ENCODE measurements around the gene CENPX. TPM values are rescaled to one million over a fixed set of nuclear protein-coding genes. Genes with fewer than 3 reads are reported as not detected.
A peak's percentile ranks its signal among the peaks of the same experiment; 100 is the strongest.

The CENPX gene
- total and polyA plus RNA-seq, 2 of the 13 experiments (the other 11 are each of a cell fraction or from before 2014, with no cell fraction given), result 92.7 to 170 TPM

GRCh38 chr17:81978524-81979298, 44.0 kb downstream of the CENPX start (continued):
- TF ChIP-seq ZNF503 (CRISPR knock-in tag; IDR thresholded peaks at IDR 0.05) (no peak), ZNF160 (CRISPR knock-in tag; IDR thresholded peaks at IDR 0.05) (no peak), ATF5 (CRISPR knock-in tag; IDR thresholded peaks at IDR 0.05; ENCODE audit: low read depth) (no peak), HMGA1 (CRISPR knock-in tag; conservative IDR thresholded peaks at IDR 0.05) (no peak), ZNF124 (CRISPR knock-in tag; IDR thresholded peaks at IDR 0.05) (no peak), HOXA3 (CRISPR knock-in tag; IDR thresholded peaks at IDR 0.05) (peak; percentile 49; the same call in 1 of the 2 replicates), POLR2A (IDR thresholded peaks at IDR 0.05; ENCODE audit: insufficient read depth in 1 of 2, low read depth in 2 of 2, low read length in 2 of 2) (peak; percentile 4 to 60; a peak in 2 of 4 replicates), ZNF142 (CRISPR knock-in tag; IDR thresholded peaks at IDR 0.05) (no peak), ZNF350 (CRISPR knock-in tag; IDR thresholded peaks at IDR 0.05; ENCODE audit: borderline replicate concordance, low read depth) (0 out of 2 replicates have a peak, but pooled peaks have one; percentile 26), HNRNPUL1 (IDR thresholded peaks at IDR 0.05; ENCODE audit: low read depth, low read length) (no peak), ZNF614 (CRISPR knock-in tag; IDR thresholded peaks at IDR 0.05; ENCODE audit: borderline replicate concordance) (no peak), PHB2 (IDR thresholded peaks at IDR 0.05; ENCODE audit: partially characterized antibody) (no peak), FOXA1 (IDR thresholded peaks at IDR 0.05) (no peak), FOXA1 (CRISPR knock-in tag; IDR thresholded peaks at IDR 0.05) (no peak), GTF2F1 (IDR thresholded peaks at IDR 0.05; ENCODE audit: low read length) (no peak), FOXP1 (IDR thresholded peaks at IDR 0.05) (no peak), FOXP1 (CRISPR knock-in tag; IDR thresholded peaks at IDR 0.05) (no peak), CSRNP2 (CRISPR knock-in tag; conservative IDR thresholded peaks at IDR 0.05; ENCODE audit: low read depth) (no peak), FLYWCH1 (CRISPR knock-in tag; IDR thresholded peaks at IDR 0.05) (no peak), ZNF703 (CRISPR knock-in tag; IDR thresholded peaks at IDR 0.05; ENCODE audit: borderline replicate concordance) (no peak), BHLHE40 (IDR thresholded peaks at IDR 0.05; ENCODE audit: low read length) (peak; percentile 96), ZNF232 (CRISPR knock-in tag; IDR thresholded peaks at IDR 0.05; ENCODE audit: borderline replicate concordance) (no peak)

Data from HepG2 (cell line).